Stimulated activated naive CD8-positive, alpha-beta T cell treated with anti-CD3 and anti-CD28 coated beads, Interleukin-15, Interleukin-2, amounts not matched to agents 100 U/mL and 50 U/mL, for 24 hours (primary cell): ENCODE data around the gene INTS4.
"Not testable (repeated sequence)": the region's sequence is repeated elsewhere in the genome, so short reads cannot be mapped to it uniquely, and the experiment has no call there.

Experiments
- ATAC-seq: fragments of 150-1000 bp; cut with Tn5 transposase; one replicate; pipeline ENCODE4 v1.10.0; 2021
- DNase-seq: peaks from one replicate; pipeline ENCODE4 v3.0.0; 2021

Gene INTS4

DNA sequence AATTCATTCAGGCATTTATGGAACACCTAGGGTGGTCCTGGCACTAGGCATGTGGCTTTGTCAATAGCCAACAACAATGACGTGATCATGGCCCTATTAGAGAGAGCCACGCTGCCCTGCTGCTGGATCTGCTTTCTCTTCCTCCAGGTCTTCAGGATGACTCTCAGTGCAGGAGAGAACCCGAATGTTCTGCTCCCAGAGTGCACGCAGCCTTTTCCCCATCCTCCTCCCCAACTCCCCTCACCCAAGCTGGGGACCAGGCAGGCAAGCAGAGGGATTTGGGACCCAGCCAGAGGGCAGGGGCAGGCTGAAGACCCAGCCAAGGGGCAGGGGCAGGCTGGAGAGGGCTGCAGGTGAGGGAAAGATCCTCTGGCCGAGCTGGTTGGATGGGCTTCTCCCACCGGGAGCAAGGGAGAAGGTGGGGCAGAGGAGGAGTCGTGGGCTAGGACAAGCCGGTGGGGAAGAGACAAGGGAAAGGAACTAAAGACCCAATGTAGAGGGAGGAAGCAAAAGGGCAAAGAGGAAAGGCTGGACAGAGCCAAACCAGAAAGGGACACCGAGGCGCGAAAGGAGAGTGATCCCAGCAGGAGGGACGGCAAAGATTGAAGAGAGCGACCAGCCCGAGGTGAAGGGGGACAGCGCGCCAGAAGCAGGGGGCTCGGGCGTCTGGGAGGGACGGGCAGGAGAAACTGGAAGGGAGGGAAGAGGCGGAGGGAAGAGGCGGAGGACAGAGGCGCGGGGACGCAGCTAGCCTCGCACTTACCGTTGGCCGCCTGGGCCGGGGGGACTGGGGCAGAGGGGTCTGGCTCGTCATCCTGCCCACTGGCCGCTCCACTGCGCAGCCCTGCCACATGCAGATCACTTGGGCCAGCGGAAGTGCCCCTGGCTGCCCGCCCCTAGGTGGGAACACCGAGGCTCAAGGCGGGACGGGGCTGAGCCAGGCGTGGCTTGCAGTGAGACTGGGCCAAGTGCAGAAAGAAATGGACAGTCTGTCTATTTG lies 28.2 kb upstream of the INTS4 start, which contains the start of gene KCTD14:
Gene KCTD14, minus strand, starts transcription at position 880 of the 1,000 bp plus-strand sequence. Its CDS starts 27 bp downstream, at position 853.
- DNase-seq, result no peak
- ATAC-seq, result no peak

DNA sequence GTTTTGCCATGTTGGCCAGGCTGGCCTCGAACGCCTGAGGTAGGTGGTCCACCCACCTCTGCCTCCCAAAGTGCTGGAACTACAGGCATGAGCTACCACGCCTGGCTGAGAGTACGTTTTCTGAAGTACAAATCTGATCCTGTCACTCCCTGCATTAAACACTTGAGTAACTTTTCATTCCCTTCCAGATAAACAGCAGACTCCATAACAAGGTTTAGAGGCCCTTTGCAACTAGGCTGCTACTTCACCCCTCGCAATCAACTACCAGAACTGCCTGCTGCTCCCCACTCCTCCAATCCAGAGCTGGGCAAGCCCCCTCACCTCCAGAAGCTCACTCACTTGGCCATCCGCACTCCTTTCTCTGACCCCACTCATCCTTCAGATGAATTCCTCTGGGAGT lies 27.1 kb upstream of the INTS4 start:
- ATAC-seq (no peak), DNase-seq (no peak)

DNA sequence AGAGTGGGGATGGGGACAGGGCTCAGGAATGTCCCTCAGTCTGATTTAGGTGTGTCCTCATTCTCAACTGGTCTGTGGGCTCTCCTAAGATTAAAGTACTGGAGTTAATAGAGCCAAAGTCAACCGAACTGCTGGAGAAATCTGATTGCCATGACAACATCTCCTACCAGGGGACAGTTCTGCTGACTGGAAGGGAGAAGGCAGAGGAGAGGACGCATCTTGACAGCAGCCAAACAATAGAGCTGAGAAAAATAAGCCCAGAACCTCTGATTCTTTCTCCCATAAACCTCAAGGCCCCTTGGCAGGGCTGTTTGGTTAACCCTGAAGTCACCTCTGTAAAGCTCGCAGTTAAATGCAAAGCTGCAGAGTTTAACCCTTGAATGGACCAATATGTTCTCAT lies 25.8 kb upstream of the INTS4 start:
- DNase-seq, result no peak
- ATAC-seq, result no peak

DNA sequence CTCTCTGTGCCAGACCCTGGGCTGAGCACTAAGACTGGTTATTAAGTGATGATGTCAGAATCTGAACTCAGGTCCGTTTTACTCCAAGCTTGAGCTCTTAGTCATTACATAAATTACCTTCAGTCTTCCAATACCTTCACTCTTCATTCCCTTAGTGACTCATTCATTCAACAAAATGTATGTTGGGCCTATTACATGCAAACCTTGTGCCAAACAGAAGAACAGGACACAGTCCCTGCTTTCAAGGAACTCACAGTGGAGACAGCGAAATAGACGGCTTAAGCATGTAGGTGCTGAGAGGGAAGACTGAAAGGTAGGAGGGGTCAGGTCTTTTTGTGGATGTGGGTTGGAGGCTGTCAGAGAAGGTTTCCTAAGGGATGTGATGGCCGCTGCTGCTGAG lies 25.3 kb upstream of the INTS4 start:
- DNase-seq (no peak), ATAC-seq (no peak)

DNA sequence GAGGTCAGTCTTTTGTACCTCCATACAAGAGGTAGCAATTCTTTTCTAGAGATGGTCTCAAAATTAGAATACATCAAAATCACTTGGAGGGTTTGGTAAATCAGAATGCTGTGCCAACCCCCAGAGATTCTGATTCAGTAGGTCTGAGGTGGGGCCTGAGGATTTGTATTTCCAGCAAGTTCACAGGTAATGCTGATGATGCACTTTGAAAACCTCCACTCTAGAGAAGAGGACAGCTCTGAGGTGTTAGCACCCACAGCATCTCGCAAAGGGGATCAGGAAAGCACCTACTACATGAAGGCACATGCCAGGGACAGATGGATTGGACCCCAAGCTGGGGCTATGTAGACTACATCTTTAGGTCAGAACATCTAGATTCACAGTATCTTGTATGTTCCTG lies 21.4 kb upstream of the INTS4 start:
- no peak for DNase-seq
- no peak for ATAC-seq

DNA sequence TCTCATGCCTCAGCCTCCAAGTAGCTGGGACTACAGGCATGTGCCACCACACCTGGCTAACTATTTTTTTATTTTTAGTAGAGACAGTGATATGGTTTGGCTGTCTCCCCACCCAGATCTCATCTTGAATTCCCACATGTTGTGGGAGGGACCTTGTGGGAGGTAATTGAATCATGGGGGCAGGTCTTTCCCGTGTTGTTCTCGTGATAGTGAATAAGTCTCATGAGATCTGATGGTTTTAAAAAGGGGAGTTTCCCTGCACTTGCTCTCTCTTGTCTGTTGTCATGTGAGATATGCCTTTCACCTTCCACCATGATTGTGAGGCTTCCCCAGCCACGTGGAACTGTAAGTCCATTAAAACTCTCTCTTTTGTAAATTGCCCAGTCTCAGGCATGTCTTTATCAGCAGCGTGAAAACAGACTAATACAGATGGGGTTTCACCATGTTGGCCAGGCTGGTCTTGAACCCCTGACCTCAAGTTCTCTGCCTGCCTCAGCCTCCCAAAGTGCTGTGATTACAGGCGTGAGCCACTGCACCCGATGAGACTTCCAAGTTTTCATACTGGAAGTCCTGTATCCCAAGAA lies 20.6 kb upstream of the INTS4 start:
- DNase-seq, ATAC-seq: not testable (repeated sequence)

DNA sequence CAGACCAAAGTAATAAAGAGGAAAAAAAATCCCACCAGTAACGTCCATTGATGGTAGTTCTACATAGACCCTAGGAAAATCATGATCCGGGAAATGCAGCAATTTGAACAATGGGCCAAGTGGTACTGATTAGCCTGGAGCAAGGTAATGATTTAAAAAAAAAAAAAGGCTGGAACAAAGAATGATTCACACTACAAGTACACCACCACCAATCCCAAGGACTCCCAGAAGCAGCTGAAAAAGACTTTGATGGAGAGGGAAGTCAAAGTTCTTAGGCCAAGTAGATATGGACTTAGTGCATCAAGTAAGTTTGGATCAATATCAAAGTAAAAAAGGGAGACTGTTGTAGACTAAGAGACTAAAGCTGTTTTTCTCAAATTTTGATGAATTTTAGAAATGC lies 16.8 kb upstream of the INTS4 start:
- ATAC-seq, result no peak
- no peak for DNase-seq

DNA sequence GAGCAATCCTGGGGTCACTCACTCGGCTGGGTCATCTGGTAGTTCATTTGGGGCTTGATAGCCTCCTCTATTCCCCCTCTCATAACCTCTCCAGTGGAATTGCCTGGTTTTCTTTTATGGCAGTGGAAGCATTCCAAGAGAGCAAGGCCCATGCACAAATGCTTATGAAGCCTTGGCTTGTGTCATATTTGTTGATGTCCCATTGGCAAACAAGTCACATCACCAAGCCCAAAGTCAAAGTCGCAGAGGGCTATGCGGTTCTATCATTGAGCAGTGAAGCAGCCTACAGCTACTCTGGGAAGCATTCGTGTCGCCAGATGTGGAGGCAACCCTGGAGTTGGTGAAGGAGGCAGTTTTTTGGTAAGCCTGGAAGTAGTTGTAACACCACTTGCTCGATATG lies 16.3 kb upstream of the INTS4 start:
- ATAC-seq, result no peak
- no peak for DNase-seq

DNA sequence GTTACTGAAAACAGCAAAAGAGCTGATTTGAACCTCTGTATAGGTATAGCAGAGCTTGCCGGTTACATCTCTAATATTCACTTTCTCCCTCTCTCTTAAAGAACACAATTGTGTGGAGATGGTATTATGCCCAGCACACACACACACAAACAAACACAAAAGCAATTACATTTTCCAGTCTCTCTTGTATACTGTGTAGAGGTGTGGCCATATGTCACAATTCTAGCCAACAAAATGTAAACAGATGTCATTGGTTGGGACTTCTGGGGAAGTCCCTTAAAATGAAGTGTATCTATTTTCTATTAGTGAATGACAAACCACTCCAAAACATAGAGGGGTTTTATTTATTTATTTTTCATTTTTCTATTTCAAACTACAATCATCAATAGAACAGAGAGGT lies 15.8 kb upstream of the INTS4 start:
- ATAC-seq, result no peak
- no peak for DNase-seq

DNA sequence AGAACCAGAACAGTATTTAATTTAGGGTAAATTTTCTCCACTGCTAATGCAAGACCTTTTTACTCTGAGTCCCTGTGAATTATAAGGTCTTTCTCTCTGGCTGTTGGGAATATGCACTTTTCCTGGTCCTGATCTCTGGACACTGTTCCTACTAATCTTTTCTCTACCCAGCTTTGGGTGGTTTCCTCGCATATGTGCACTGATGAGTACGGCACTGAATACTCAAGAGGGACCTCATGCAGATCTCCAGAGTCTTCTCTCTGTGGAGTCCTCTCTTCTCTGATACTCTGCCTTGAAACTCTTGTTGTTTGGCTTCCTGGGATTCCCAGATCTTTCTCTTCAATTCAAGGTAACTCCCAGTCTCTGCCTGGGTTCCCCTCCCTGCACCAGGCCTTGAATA lies 14.6 kb upstream of the INTS4 start:
- DNase-seq (no peak), ATAC-seq (no peak)

DNA sequence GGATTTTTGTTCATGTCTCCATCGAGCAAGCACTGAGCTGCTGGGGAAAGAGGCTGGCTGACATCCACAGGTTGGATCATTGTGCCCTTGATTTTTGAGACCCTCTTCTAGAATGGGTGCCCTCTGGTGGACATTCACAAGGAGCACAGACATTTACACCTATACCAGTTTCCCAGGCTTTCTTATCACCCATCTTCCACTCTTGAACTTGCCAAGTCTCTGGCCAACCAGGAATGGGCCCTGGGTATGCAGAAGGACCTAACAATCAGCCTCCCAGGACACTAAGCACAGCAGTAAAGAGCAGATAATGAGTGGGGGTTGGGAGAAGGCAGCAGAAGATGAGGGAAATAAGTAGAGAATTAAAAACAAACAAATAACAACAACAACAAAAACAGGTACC lies 5.7 kb upstream of the INTS4 start:
- ATAC-seq, result peak; percentile 82
- peak; percentile 37 for DNase-seq

DNA sequence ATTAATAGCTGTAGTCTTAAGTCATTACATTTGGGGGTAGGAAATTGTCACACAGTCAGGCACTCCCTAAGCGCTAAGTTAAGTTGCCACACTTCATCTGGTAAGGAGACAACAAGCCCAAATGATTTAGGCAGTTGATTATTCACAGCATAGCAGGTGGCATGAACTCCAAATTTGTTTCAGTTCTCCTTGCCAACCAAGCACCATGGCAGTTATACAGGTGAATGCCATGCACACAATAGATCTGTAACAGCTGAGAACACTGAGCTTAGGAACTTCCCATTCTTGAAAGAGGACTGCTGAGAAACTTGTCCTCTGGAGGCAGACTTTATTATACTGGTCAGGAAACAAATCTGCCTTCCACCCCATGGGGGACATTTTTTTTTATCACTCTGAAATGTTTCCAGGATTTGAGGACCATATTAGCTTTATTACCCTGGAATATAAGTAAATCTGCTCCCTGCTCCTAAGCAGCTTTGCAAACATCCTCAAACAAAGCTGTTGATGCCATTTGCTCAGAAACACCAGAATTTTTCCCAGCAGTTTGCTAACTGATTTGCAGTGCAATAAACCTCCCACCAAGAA lies 5.1 kb upstream of the INTS4 start:
- ATAC-seq, result no peak
- no peak for DNase-seq

DNA sequence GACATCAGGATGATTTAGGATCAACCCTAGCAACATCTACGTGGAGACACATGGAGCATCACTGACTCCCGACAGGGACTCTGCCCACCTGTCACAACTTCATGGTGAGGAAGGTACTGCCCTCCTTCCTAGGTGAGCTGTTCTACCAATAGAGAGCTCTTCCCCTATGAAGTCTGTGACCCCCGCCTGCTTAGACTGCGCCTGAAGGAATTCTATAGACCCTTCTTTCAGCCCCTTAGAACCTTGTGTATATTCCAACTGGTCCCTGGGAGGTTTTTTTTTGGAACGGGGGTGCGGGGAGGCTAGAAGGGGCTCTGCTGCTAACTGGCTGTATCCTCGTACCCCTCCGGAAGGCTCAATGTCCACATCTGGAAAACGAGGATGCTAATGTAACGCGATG lies 566 bp downstream of the INTS4 start:
- DNase-seq, result no peak
- no peak for ATAC-seq

DNA sequence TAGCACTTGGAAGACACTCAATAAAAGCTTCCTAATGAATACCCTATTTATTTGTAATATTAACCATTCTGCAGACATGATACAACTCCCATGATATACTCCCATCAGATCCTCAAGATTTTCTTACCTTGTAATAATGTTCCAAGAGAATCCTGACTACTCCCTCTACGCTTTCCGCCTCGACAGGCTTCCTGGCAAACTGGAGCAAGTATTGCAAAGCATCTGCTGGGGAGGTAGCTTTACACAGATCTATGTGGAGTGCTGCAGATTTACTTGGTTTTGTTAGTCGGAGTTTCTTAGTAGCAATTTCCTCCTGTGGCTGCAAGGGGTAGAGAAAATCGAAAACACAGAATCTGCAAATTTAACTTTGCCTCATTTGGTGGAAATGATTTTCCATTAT lies 3.5 kb downstream of the INTS4 start:
- no peak for ATAC-seq
- DNase-seq, result no peak

DNA sequence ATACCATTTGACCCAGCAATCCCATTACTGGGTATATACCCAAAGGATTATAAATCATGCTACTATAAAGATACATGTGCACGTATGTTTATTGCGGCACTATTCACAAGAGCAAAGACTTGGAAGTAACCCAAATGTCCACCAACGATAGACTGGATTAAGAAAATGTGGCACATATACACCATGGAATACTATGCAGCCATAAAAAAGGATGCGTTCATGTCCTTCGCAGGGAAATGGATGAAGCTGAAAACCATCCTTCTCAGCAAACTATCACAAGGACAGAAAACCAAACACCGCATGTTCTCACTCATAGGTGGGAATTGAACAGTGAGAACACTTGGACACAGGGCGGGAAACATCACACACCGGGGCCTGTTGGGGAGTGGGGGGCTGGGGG lies 8.0 kb downstream of the INTS4 start:
- not testable (repeated sequence) for ATAC-seq, DNase-seq

DNA sequence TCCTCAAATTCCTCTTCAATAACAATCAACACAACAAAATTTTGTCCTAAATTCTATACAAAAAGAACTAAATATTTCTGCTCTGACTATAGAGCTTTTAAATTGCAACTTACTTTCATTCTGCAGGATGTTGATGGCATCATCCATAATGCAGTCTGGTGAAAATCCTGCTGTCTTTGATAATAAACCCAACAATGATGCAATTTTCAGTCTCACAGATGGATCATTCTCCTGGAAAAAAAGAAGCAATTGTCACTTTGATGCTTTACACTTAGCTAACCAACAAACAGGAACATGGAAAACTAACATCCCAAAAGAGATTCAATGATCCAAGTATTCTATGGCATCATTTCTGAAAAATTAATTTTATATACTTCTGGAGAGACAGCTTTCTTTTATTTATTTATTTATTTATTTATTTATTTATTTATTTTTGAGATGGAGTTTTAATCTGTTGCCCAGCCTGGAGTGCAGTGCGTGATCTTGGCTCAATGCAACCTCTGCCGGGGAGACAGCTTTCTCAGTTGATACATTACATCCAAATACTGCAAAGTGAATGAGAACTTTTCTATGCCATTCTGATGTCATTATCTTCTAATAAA lies 13.0 kb downstream of the INTS4 start:
- ATAC-seq, result no peak
- no peak for DNase-seq

DNA sequence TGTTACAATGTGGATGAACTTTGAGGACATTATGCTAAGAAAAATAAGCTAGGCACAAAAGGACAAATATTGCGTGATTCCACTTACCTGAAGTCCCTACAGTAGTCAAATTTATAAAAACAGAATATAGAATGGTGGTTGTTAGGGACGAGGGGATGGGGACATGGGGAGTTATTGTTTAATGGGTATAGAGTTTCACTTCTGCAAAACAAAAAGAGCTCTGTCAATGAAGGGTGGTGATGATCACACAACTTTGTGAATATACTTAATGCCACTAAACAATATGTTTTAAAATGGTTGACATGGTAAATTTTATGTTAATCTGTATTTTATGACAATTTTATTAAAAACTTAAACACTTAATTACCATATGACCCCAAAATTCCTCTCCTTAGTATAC lies 26.1 kb downstream of the INTS4 start:
- DNase-seq (no peak), ATAC-seq (no peak)

DNA sequence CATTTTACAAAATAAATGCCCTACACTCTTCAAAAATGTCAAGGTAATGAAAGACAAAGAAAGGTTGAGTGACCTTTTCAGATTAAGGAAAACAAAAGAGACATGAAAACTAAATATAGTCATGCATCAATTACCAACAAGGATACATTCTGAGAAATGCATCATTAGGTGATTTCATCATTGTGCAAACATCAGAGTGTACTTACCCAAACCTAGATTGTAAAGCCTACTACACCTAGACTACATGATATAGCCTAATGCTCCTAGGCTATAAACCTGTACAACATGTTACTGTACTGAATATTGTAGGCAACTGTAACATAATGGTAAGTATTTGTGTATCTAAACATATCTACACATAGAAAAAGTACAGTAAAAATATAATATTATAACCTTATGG lies 26.7 kb downstream of the INTS4 start:
- no peak for ATAC-seq
- no peak for DNase-seq

DNA sequence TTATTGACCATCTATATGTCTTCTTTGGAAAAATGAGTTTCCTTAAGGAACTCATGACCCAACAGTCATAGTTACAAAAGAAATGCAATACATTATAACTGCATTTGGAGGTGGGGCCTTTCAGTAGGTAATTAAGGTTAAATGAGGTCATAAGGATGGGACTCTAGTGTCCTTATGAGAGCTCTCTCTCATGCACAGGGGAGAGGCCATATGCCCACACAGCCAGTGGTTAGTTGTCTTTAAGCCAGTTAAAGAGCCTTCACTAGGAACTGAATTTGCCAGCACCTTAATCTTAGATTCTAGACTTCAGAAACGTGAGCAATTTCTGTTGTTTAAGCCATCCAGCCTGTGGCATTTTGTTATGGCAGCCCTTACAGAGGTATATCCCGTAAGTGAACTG lies 27.3 kb downstream of the INTS4 start:
- DNase-seq, result no peak
- no peak for ATAC-seq

DNA sequence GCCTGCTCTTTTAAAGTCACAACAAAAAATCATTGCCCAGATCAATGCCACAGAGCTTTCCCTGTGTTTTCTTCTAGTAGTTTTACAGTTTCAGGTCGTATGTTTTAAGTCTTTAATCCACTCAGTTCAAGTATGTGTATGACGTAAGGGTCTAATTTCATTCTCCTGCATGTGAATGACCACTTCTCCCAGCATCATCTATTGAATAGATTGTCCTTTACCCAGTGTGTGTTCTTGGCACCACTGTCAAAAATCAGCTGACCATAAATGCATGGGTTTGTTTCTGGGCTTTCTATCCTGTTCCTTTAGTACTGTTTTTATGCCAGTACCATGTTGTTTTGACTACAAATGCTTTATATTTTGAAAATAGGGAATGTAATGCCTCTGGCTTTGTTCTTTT lies 28.1 kb downstream of the INTS4 start:
- ATAC-seq (no peak), DNase-seq (no peak)

DNA sequence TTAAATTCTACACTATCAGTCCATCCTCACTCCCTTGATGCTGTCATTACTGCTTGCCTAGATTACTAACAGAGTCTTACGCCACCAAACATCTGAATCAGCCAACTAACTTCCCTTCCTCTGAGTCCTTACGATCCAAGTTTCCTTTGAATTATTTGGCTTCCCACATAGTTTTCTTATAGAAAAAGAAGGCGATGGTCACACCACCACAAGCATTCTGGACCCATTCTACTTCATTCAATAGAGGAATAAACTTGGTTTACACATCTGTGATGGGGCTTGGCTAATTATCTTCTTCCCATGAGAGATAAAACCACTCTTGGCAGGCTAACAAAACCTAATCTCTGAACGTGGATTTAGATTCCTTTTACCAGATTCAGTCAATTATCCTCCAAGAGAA lies 35.0 kb downstream of the INTS4 start:
- DNase-seq, result no peak
- no peak for ATAC-seq

DNA sequence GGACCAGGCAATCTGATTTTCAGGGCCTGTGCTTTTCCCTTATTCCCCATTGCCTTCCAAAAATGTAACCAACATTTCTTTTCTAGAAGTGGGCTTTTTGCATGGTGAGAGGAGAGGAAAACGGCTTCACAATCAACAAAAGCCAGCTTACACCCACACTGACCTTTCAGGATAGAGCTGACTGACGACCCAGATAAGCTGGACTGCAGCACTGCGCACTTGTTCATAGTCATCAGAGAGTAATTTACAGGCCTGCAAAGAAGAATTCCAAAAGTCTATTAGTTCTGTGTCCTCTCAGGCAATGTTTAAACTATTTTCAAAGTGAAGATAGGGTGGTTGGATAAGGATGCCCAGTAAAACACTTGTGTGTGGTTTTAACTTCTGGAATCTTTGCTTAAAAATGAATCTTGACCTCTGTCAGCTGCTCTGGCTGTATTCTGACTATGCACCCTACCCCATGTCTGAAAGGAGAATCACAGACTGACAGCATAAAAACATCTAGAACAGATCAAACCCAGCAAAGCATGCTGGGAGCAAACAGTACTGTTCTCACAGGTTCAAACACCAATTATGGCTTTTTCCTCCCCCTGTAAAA lies 35.8 kb downstream of the INTS4 start:
- not testable (repeated sequence) for ATAC-seq, DNase-seq
